ENCODE data around the gene PLB1. TPM values are rescaled to one million over a fixed set of nuclear protein-coding genes. Genes with fewer than 3 reads are reported as not detected.

PLB1 gene
- total and polyA plus RNA-seq, 2 donors (not counting 1 experiment from before 2014, with no cell fraction given): 0.25 to 0.51 TPM

DNA sequence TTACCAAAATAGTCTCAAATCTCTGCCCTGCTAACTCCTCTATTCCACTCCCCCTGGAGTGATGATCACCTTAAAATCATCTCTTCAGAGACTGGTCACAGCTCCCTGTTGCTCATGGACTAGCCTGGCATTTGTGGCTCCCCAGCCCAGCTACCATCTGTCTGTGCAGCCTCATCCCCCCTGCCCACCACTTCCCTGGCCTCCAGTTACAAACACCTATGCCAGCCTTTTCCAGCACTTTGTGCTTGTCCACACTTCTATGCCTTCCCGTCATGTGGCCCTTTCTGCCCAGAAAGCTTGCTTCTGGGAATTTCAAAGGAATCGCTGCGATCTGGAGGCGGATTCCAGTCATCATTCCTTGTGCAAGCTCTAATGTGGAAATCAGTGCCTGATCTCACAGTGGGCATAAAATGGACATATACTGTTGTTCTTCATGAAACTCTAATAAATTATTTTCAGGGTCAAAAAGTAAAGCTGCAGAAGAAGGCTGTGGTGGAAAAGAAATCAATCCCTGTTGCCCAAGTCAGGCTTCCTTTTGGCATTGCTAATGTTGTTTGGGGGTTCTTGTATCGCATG is 19.4 kb downstream of the PLB1 start:
- Histone ChIP-seq H3K79me2 (ENCODE audit: control insufficient read depth, insufficient read depth, low read length) (no peaks in the 10 kb centered on the region), H3K36me3 (replicated peaks in 1 of 2; ENCODE audit: control extremely low read depth in 1 of 2, control insufficient read depth in 1 of 2, extremely low read depth in 1 of 2, insufficient read depth in 2 of 2, low read length in 1 of 2) (no peaks in the 10 kb centered on the region), H3K4me1 (ENCODE audit: control insufficient read depth in 2 of 2, insufficient read depth in 2 of 2, low read length in 2 of 2) (no peaks in the 10 kb centered on the region), H3K4me2 (replicated peaks; ENCODE audit: low read depth, low read length, poor library complexity, severe bottlenecking) (no peak overlapping the region), H3K4me3 (ENCODE audit: control extremely low read depth in 1 of 5, extremely low read depth in 1 of 5, insufficient read depth in 1 of 5, low read depth in 2 of 5, low read length in 4 of 5) (no peak overlapping the region), H3K27me3 (replicated peaks in 1 of 4; ENCODE audit: control extremely low read depth in 1 of 4, control insufficient read depth in 3 of 4, insufficient read depth in 4 of 4, low read length in 3 of 4) (peaks cover 0 to 20% (median 3%) of the 10 kb centered on the region in 4 experiments), H3K27ac (ENCODE audit: low read length in 2 of 2) (no peak overlapping the region), H3K9me3 (ENCODE audit: control extremely low read depth in 1 of 3, control insufficient read depth in 2 of 3, insufficient read depth in 1 of 3, low read length in 2 of 3) (peaks cover 0 to 3% (median 0%) of the 10 kb centered on the region in 3 donors), H4K20me1 (ENCODE audit: control insufficient read depth, insufficient read depth, low read length, poor library complexity, severe bottlenecking) (no peaks in the 10 kb centered on the region), H3K9ac (ENCODE audit: low read length) (no peak overlapping the region), H2AFZ (ENCODE audit: insufficient read depth, low read depth, low read length, poor library complexity, severe bottlenecking) (no peak overlapping the region)
- no peaks in the 10 kb centered on the region for H3K4me1 Mint-ChIP-seq
- CTCF ChIA-PET: no interaction called here
- POLR2A ChIA-PET: no interaction called here
- no peak overlapping the region for H3K4me3 Mint-ChIP-seq
- TF ChIP-seq EZH2 (IDR thresholded peaks at IDR 0.05; ENCODE audit: borderline replicate concordance, insufficient read depth, low read depth, low read length, poor library complexity, severe bottlenecking): no peak
- TF ChIP-seq, protein P1, sequence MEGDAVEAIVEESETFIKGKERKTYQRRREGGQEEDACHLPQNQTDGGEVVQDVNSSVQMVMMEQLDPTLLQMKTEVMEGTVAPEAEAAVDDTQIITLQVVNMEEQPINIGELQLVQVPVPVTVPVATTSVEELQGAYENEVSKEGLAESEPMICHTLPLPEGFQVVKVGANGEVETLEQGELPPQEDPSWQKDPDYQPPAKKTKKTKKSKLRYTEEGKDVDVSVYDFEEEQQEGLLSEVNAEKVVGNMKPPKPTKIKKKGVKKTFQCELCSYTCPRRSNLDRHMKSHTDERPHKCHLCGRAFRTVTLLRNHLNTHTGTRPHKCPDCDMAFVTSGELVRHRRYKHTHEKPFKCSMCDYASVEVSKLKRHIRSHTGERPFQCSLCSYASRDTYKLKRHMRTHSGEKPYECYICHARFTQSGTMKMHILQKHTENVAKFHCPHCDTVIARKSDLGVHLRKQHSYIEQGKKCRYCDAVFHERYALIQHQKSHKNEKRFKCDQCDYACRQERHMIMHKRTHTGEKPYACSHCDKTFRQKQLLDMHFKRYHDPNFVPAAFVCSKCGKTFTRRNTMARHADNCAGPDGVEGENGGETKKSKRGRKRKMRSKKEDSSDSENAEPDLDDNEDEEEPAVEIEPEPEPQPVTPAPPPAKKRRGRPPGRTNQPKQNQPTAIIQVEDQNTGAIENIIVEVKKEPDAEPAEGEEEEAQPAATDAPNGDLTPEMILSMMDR (IDR thresholded peaks at IDR 0.05): no peak
- WGBS (ENCODE audit: insufficient coverage): 94% methylated on average over 3 of the region's 5 CpGs
- peaks cover 53% of the 10 kb centered on the region for H3K27me3 Mint-ChIP-seq
- ATAC-seq (ENCODE audit: low read depth) (no peak), DNase-seq (no peak)
- no peak overlapping the region for H3K27ac Mint-ChIP-seq
- peaks cover 12% of the 10 kb centered on the region for H3K9me3 Mint-ChIP-seq (ENCODE audit: insufficient read depth)
- intact Hi-C loops (cut with micrococcal nuclease): no loop called here

DNA sequence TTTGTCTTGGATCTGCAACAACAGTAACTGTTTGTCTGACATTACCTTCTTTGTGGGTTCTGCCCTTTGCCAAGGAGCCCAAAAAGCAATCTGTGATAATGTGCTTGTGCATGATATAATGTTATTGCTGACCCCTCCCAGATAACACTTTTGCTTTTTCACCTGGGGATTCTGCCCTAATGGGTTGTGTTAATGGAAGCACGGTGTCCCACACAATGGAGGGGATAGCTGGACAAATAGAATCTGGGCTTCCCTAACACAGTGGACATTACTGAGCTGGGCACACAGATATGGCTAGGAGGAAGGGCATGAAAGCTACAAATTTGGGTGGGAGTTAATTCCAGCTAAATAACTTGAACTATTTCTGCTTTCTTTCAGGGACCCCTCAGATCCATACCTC is 20.6 kb downstream of the PLB1 start:
- H3K4me3 Mint-ChIP-seq: no peak overlapping the region
- Histone ChIP-seq H3K4me1 (ENCODE audit: control insufficient read depth in 2 of 2, insufficient read depth in 2 of 2, low read length in 2 of 2) (no peaks in the 10 kb centered on the region), H3K9ac (ENCODE audit: low read length) (no peak overlapping the region), H3K27me3 (replicated peaks in 1 of 4; ENCODE audit: control extremely low read depth in 1 of 4, control insufficient read depth in 3 of 4, insufficient read depth in 4 of 4, low read length in 3 of 4) (peaks cover 0 to 20% (median 3%) of the 10 kb centered on the region in 4 experiments), H3K79me2 (ENCODE audit: control insufficient read depth, insufficient read depth, low read length) (no peaks in the 10 kb centered on the region), H3K4me2 (replicated peaks; ENCODE audit: low read depth, low read length, poor library complexity, severe bottlenecking) (no peak overlapping the region), H3K36me3 (replicated peaks in 1 of 2; ENCODE audit: control extremely low read depth in 1 of 2, control insufficient read depth in 1 of 2, extremely low read depth in 1 of 2, insufficient read depth in 2 of 2, low read length in 1 of 2) (no peaks in the 10 kb centered on the region), H3K9me3 (ENCODE audit: control extremely low read depth in 1 of 3, control insufficient read depth in 2 of 3, insufficient read depth in 1 of 3, low read length in 2 of 3) (peaks cover 0 to 2% (median 0%) of the 10 kb centered on the region in 3 donors), H3K4me3 (ENCODE audit: control extremely low read depth in 1 of 5, extremely low read depth in 1 of 5, insufficient read depth in 1 of 5, low read depth in 2 of 5, low read length in 4 of 5) (no peak overlapping the region), H2AFZ (ENCODE audit: insufficient read depth, low read depth, low read length, poor library complexity, severe bottlenecking) (no peak overlapping the region), H3K27ac (ENCODE audit: low read length in 2 of 2) (no peak overlapping the region), H4K20me1 (ENCODE audit: control insufficient read depth, insufficient read depth, low read length, poor library complexity, severe bottlenecking) (no peaks in the 10 kb centered on the region)
- no peaks in the 10 kb centered on the region for H3K4me1 Mint-ChIP-seq
- peaks cover 11% of the 10 kb centered on the region for H3K9me3 Mint-ChIP-seq (ENCODE audit: insufficient read depth)
- POLR2A ChIA-PET: no interaction called here
- ATAC-seq (ENCODE audit: low read depth) (no peak), DNase-seq (no peak)
- no peak for TF ChIP-seq EZH2 (IDR thresholded peaks at IDR 0.05; ENCODE audit: borderline replicate concordance, insufficient read depth, low read depth, low read length, poor library complexity, severe bottlenecking)
- TF ChIP-seq, protein P1 (IDR thresholded peaks at IDR 0.05): no peak
- peaks cover 56% of the 10 kb centered on the region for H3K27me3 Mint-ChIP-seq
- H3K27ac Mint-ChIP-seq: no peak overlapping the region
- CTCF ChIA-PET: no interaction called here
- intact Hi-C loops (cut with micrococcal nuclease): no loop called here
- WGBS (ENCODE audit: insufficient coverage): 78% methylated on average over 1 of the region's 1 CpG
